Heart left ventricle (tissue), 16 donors: ENCODE results near the gene XCL1. TPM values are rescaled to one million over a fixed set of nuclear protein-coding genes. Genes with fewer than 3 reads are reported as not detected.
"Not testable (repeated sequence)": the region's sequence is repeated elsewhere in the genome, so short reads cannot be mapped to it uniquely, and the experiment has no call there.

Source experiments
- ATAC-seq, 4 donors: fragments of 200-7000 bp; cut with Tn5 transposase; one replicate each; pipeline ENCODE4 v1.9.1; 2020 to 2022; ENCODE audit warnings: moderate library complexity in 4 of 4, mild to moderate bottlenecking in 3 of 4, moderate number of reproducible peaks in 1 of 4
- DNase-seq, 5 donors: peaks; one replicate each; pipeline ENCODE4 v3.0.0-alpha.2; 2020
- H3K27ac ChIP-seq, 12 donors: fragments of 200-600 bp; sonication (generic) in 4 of 12; one replicate each; pipeline versions ENCODE4 v1.5.0 to v1.8.0; 2016 to 2022; ENCODE audit warnings: mild to moderate bottlenecking in 2 of 12
- H3K27me3 ChIP-seq, 9 donors: fragments of 200-600 bp; sonication (generic) in 2 of 9; one replicate each; pipeline versions ENCODE4 v1.5.1 to v1.8.0; 2016 to 2022; ENCODE audit warnings: mild to moderate bottlenecking in 3 of 9
- H3K36me3 ChIP-seq, 9 donors: fragments of 200-600 bp; sonication (generic) in 2 of 9; one replicate each; pipeline versions ENCODE4 v1.5.0 to v1.8.0; 2018 to 2022; ENCODE audit warnings: mild to moderate bottlenecking in 2 of 9
- H3K4me1 ChIP-seq, 12 donors: fragments of 200-600 bp; sonication (generic) in 4 of 12; one replicate each; pipeline versions ENCODE4 v1.5.0 to v1.8.0; 2016 to 2022; ENCODE audit warnings: mild to moderate bottlenecking in 3 of 12
- H3K4me3 ChIP-seq, 12 donors: fragments of 200-600 bp; sonication (generic) in 4 of 12; one replicate each; pipeline versions ENCODE4 v1.5.0 to v1.8.0; 2017 to 2022; ENCODE audit warnings: mild to moderate bottlenecking in 9 of 12, moderate library complexity in 4 of 12
- H3K9me3 ChIP-seq, 12 donors: fragments of 200-600 bp; sonication (generic) in 4 of 12; one replicate each; pipeline versions ENCODE4 v1.5.0 to v1.8.0; 2016 to 2022; ENCODE audit warnings: mild to moderate bottlenecking in 1 of 12
- CTCF ChIP-seq, 12 donors: fragments of 200-600 bp; sonication (generic) in 4 of 12; IDR thresholded peaks; one replicate each; pipeline versions ENCODE4 v1.5.0 to v1.8.0; 2018 to 2022; ENCODE audit warnings: antibody characterized with exemption in 12 of 12, mild to moderate bottlenecking in 5 of 12
- POLR2A ChIP-seq, 2 donors: fragments of 450-650 bp; IDR thresholded peaks; one replicate each; pipeline ENCODE4 v1.6.1; 2017; ENCODE audit warnings: antibody characterized with exemption in 2 of 2, mild to moderate bottlenecking in 2 of 2, moderate library complexity in 2 of 2
- WGBS, 4 donors: extraction: QIAGEN DNeasy Blood & Tissue Kit in 2 of 4; methylation state at CpG; one replicate each; pipeline versions ENCODE4 v1.1.5 to v1.1.7; 2013 to 2018; 5-methylcytosine and 5-hydroxymethylcytosine counted together
- intact Hi-C, 10 donors: fragments of 100-400 bp; cut with DNase I; formaldehyde crosslinking; loops; one replicate each; pipeline versions ENCODE4 v1.11.1 to v1.14.2; 2022
- polyA plus RNA-seq, 2 donors: library from polyadenylated mRNA; stranded (reverse); fragments of 200-250 nt; gene quantifications; one replicate each; pipeline ENCODE4 v1.2.3, GENCODE V29; 2013
- total RNA-seq, 9 donors: library from RNA; depleted of rRNA in 2 of 9; stranded (reverse); fragments of >200 nt in 2 of 9; fragmentation: NEBNext Ultra II Directional in 3 of 9; extraction: Animal tissue kit (Norgen Biotek cat#: 25700) in 3 of 9; gene quantifications; one replicate each; pipeline versions ENCODE4 v1.1.0 to v1.2.4, GENCODE V29; 2016 to 2023
- donor health status: ischemic (EF 13 %, LVEDD 7.1; RV severe dilation, severe dysfunction).
- donor health status: healthy with polysubstance abuse.
- donor health status: DM: no; HTN: yes; CAD: no.
- donor health status: DM: no; HTN: no; CAD: no.
- donor health status: ischemic (EF 25% LVEDD 6.9; RV normal size, moderate dysfunction).
- donor health status: ischemic (EF 25% LVEDD 5.7; RV mildly dilated, moderate dysfunction).
- donor health status: healthy.
- donor health status: DM: yes; HTN: yes; CAD: no.
- donor health status: ischemic (EF 35%, LVEDD 5.7; RV mildly dilated, moderate dysfunction).
- donor health status: nonischemic (EF 11% LVEDD 7.7; RV severe dilation, severe dysfunction).
- donor health status: DM: yes; HTN: yes; CAD: no.
- donor health status: PGD.
- donor health status: ischemic (EF 29% LVEDD 5.4; RV normal size, mild dysfunction).
- donor health status: nonischemic (EF 23%, LVEDD 6.1; RV moderate dilation, normal function).

The XCL1 gene
- total and polyA plus RNA-seq, 11 donors, result 0.14 to 2.3 (median 0.91) TPM; not detected in 5

GRCh38 chr1:168545678-168546552 is 30.5 kb upstream of the XCL1 start:
- H3K4me1 ChIP-seq, H3K27ac ChIP-seq, intact Hi-C loops, H3K9me3 ChIP-seq, H3K27me3 ChIP-seq, H3K4me3 ChIP-seq, H3K36me3 ChIP-seq, DNase-seq, ATAC-seq: not testable (repeated sequence)
- TF ChIP-seq CTCF (IDR thresholded peaks at IDR 0.05), result peak in 5 of 12 donors; percentile 23 to 48 (median 42)
- 44 to 55% (median 47%) methylated on average over 7 of the region's 7 CpGs for WGBS, 4 donors

- ATAC-seq, H3K27me3 ChIP-seq, DNase-seq, H3K27ac ChIP-seq, H3K9me3 ChIP-seq, H3K36me3 ChIP-seq, H3K4me3 ChIP-seq, H3K4me1 ChIP-seq, intact Hi-C loops: not testable (repeated sequence)
- 81 to 97% (median 94%) methylated on average over 3 of the region's 3 CpGs for WGBS, 4 donors
Observed at GRCh38 chr1:168546553-168546895, 29.9 kb upstream of the XCL1 start.

GRCh38 chr1:168550971-168551370 is 25.4 kb upstream of the XCL1 start:
- 62 to 77% (median 69%) methylated on average over 1 of the region's 1 CpG for WGBS, 4 donors
- intact Hi-C loops, result no loop called here
- no peaks in the 10 kb centered on the region for H3K27me3 ChIP-seq
- H3K4me3 ChIP-seq, result no peak overlapping the region
- ATAC-seq (no peak), DNase-seq (no peak)
- H3K36me3 ChIP-seq, result no peaks in the 10 kb centered on the region
- TF ChIP-seq POLR2A (IDR thresholded peaks at IDR 0.05) (no peak), CTCF (IDR thresholded peaks at IDR 0.05) (no peak)
- H3K9me3 ChIP-seq, result peaks cover 0 to 6% (median 0%) of the 10 kb centered on the region in 12 donors
- no peak overlapping the region for H3K27ac ChIP-seq
- H3K4me1 ChIP-seq, result peaks cover 0 to 5% (median 0%) of the 10 kb centered on the region in 12 donors

- no peak overlapping the region for H3K4me3 ChIP-seq
- WGBS, 4 donors, result 88 to 90% (median 88%) methylated on average over 4 of the region's 4 CpGs
- DNase-seq (no peak), ATAC-seq (no peak)
- H3K9me3 ChIP-seq, result peaks cover 0 to 2% (median 0%) of the 10 kb centered on the region in 12 donors
- intact Hi-C loops, result no loop called here
- TF ChIP-seq POLR2A (IDR thresholded peaks at IDR 0.05), result no peak
- TF ChIP-seq CTCF (IDR thresholded peaks at IDR 0.05), result no peak
- peaks cover 0 to 5% (median 0%) of the 10 kb centered on the region in 12 donors for H3K4me1 ChIP-seq
- H3K27me3 ChIP-seq, result no peaks in the 10 kb centered on the region
- H3K36me3 ChIP-seq, result no peaks in the 10 kb centered on the region
- no peak overlapping the region for H3K27ac ChIP-seq
Observed at GRCh38 chr1:168551688-168552087, 24.7 kb upstream of the XCL1 start.
